HG03558 (cell line): Measurements from ENCODE around the gene FLNC.

Experiments
- ATAC-seq: cut with Tn5 transposase; IDR thresholded peaks from one replicate; pipeline ENCODE4 v1.9.1; 2021; ENCODE audit warnings: moderate number of reproducible peaks; ENCODE audit not compliant: unreplicated experiment; ENCODE audit errors: extremely low read depth

Gene FLNC

GRCh38 chr7:128801667-128802418 lies 28.4 kb upstream of the FLNC start:
- no peak for ATAC-seq

GRCh38 chr7:128804484-128804883 lies 25.7 kb upstream of the FLNC start:
- no peak for ATAC-seq

- no peak for ATAC-seq
Observed at GRCh38 chr7:128805225-128805624, 25.0 kb upstream of the FLNC start.

- no peak for ATAC-seq
Observed at GRCh38 chr7:128807191-128807590, 23.0 kb upstream of the FLNC start.

- no peak for ATAC-seq
Observed at GRCh38 chr7:128809363-128809762, 20.8 kb upstream of the FLNC start.

GRCh38 chr7:128810473-128810872 lies 19.7 kb upstream of the FLNC start:
- ATAC-seq, result no peak

GRCh38 chr7:128810997-128811396 lies 19.2 kb upstream of the FLNC start:
- no peak for ATAC-seq

GRCh38 chr7:128811631-128812430 lies 18.4 kb upstream of the FLNC start:
- no peak for ATAC-seq

- no peak for ATAC-seq
Observed at GRCh38 chr7:128812514-128813168, 17.6 kb upstream of the FLNC start.

- no peak for ATAC-seq
Observed at GRCh38 chr7:128814499-128814898, 15.7 kb upstream of the FLNC start.

GRCh38 chr7:128815289-128815942 lies 14.8 kb upstream of the FLNC start:
- no peak for ATAC-seq

- ATAC-seq, result no peak
Observed at GRCh38 chr7:128818694-128819093, 11.5 kb upstream of the FLNC start.

- ATAC-seq, result no peak
Observed at GRCh38 chr7:128821724-128822123, 8.5 kb upstream of the FLNC start.

GRCh38 chr7:128826512-128826911 lies 3.7 kb upstream of the FLNC start:
- ATAC-seq, result no peak

GRCh38 chr7:128826916-128827247 lies 3.3 kb upstream of the FLNC start:
- ATAC-seq, result no peak

- no peak for ATAC-seq
Observed at GRCh38 chr7:128827248-128827958, 2.8 kb upstream of the FLNC start.

GRCh38 chr7:128827971-128828711 lies 2.1 kb upstream of the FLNC start:
- ATAC-seq, result no peak

- no peak for ATAC-seq
Observed at GRCh38 chr7:128829391-128830166, 627 bp upstream of the FLNC start.
